HG02852 (cell line): Measurements from ENCODE around the gene C20orf141.

Experiments
- ATAC-seq: cut with Tn5 transposase; IDR thresholded peaks from one replicate; pipeline ENCODE4 v1.9.1; 2021; ENCODE audit warnings: mild to moderate bottlenecking, moderate library complexity; ENCODE audit not compliant: unreplicated experiment

Gene C20orf141

DNA sequence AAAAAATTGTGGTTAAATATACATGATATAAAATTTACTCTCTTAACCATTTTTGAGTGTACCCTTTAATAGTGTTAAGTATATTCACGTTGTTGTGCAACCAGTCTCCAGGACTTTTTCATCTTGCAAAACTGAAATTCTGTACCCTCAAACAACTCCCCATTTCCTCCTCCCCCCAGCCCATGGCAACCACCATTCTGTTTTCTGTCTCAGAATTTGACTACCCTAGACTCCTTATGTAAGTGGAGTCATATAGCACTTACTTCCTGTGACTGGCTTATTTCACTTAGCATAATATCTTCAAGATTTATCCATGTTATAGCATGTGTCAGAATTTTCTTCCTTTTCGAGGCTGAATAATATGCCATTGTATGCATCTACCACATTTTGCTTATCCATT, 30.8 kb downstream of the C20orf141 start:
- no peak for ATAC-seq

DNA sequence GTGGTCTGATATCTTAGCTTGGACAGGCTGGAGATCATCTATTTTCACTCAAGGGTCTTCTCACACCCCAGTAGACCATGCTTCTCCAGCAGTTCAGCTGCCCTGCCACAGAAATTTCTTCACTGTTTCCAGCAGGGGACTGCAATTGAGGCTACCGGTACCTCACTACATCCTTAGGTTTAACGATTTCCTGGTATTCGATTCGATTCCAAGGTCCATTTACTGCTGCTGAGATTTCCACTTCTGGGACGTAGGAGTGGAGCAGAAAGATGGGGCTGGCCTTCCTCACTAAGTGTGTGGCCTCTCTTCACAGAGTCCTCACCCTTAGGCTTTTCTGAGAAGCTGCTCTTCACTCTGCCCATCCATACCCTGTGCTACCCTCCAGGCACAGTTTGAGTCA, 31.9 kb downstream of the C20orf141 start:
- ATAC-seq: no peak

DNA sequence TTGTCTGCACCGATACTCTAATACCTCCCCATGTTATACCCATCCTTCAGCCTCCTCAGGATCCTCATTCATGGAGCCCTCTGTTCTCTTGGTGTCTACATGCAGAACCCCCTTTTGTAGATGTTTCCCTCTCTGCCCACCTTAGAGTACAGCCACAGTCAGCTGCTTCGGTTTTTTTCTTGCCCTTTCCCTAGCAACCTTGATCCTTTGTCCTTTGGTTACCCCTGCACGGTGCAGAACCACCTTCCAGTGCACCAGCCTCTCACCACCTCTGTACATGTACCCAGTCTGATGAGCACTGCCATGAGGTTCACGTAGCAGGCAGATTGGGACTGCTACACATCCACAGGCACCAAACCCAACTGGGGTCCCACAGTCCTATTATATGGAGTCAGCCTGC, 33.0 kb downstream of the C20orf141 start:
- no peak for ATAC-seq

DNA sequence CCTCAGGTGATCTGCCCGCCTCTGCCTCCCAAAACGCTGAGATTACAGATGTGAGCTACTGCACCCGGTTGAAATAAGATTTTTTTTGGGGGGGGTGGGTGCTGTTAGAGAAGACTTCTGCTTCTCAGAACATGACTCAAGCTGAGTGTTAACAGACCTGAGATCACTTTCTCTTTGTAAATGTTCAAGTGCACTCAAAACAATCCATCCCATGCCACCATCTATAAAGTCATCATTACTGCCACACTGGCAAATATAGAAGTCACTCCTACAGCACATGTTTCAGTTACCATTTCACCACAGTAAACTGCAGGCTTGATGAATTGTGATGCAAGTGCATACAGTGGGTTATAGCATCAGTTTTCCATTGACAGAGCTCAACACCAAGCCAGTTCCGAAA, 34.7 kb downstream of the C20orf141 start:
- ATAC-seq: no peak

DNA sequence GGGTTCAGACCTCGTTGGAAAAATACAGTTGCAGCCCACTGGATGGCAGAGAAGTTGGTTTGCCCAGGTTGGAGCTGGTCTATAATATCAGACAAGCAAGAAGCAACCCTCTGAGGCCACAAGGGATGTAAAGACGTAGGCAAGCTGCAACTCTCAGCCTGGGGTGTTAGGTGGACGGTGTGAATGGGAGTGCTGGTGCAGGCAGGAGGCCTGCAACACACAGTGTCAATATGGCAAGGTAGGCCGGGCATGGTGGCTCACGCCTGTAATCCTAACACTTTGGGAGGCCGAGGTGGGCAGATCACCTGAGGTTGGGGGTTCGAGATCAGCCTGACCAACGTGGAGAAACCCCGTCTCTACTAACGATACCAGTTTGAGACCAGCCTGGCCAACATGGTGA, 36.3 kb downstream of the C20orf141 start:
- no peak for ATAC-seq

DNA sequence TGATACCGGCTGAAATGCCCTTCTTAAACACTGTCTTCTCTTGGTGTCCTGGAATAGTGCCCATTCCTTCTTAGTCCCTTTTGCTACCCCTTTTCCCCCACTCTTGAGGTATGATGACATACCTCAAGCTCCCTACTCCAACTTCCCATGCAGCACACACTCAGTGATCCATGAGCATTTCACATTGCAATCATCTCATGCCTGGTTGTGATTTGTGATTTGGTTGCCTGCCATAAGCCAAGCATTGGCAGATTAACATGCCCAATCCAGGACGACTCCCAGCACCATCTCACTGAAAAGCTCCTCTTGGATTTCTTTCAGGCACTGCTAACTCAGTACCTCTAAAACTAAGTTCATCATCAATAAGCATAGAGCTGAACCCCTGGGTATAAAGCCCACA, 43.8 kb downstream of the C20orf141 start:
- no peak for ATAC-seq

DNA sequence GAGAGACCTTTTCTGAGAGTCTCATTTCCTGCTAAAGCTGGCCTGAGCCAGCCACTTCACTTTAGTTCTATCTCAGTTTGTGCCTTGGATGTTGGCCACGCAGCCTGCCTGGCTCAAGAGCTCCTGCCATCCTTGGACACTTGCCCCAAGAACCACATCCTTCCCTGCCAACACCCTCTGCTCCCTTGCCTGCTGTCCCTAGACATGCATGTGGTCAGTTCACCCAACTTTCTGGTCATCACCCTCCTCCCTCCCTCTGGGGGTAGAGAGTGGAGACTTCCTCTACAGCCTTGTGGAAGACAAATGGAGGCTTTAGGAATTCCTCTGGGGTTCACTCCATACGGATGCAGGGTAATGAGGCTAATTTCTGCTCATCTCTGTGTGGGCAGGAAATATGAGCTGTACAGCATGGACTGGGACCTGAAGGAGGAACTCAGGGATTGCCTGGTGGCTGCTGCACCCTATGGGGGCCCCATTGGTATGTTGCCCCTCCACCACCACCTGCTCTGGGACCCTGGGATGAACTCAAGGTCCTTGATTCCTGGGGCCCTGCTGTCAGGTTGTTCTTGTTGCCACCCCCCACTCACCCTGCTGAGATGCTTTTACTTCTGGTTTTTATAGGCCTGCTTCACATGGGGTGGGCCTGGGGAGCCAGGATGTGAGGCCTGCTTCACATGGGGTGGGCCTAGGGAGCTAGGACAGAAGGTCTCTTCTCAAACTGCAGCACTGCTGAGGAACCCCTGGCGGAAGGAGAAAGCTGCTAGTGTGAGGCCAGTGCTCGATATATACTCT, 44.7 kb downstream of the C20orf141 start:
- no peak for ATAC-seq

DNA sequence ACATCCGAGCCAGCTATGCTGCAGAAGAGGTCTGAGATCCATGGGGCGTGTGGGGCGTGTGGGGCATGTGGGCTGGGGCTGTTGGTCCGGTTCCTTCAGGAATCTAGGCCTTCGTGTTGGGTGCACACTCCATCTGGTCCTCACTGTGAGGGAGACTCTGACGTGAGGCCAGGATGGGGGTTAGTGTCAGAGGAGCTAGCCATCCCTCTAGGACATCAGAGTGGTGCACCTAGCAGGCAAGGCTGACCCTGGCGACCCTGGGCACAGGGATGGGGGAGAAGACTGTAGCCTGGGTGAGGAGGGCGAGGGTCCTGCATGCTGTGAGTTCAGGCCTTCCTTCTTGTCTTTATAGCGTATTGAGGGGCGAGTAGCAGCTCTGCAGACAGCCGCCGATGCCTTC, 49.8 kb downstream of the C20orf141 start:
- no peak for ATAC-seq

DNA sequence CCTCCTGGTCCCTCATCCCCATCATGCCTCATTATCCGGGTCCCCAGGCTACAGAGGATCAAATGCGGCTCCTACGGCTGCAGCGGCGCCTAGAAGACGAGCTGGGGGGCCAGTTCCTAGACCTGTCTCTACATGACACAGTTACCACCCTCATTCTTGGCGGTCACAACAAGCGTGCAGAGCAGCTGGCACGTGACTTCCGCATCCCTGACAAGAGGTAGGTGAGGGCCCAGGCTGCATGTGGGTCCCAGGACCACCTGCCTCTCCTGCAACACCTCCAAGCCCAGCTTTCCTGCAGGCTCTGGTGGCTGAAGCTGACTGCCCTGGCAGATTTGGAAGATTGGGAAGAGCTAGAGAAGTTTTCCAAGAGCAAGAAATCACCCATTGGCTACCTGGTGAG, 50.3 kb downstream of the C20orf141 start:
- ATAC-seq: no peak
